IMR-90 (cell line): ENCODE data around the gene ERAS. TPM values are rescaled to one million over a fixed set of nuclear protein-coding genes. Genes with fewer than 3 reads are reported as not detected.

Source experiments
- ATAC-seq: fragments of 200-7000 bp; cut with Tn5 transposase; 2 replicates; pipeline ENCODE4 v1.9.1; 2020; ENCODE audit warnings: low read depth, mild to moderate bottlenecking, moderate library complexity
- BruUV-seq: library from RNA; stranded (reverse); fragments of 400-500 nt; replicated peaks from 2 replicates; lab custom pipeline; 2021; lab: Mats Ljungman, UMichigan
- CTCF ChIA-PET: fragments of 300-600 bp; formaldehyde crosslinking; extraction: SDS; loops from one replicate; lab custom pipeline; 2021; ENCODE audit warnings: antibody characterized with exemption; lab: Yijun Ruan, JAX
- POLR2A ChIA-PET: fragments of 300-600 bp; sonication (Branson Sonifier 250); formaldehyde crosslinking; loops from one replicate; lab custom pipeline; 2022; ENCODE audit warnings: antibody characterized with exemption; ENCODE audit not compliant: unreplicated experiment; lab: Charles Lee
- DNase-seq: peaks from one replicate; pipeline ENCODE4 v3.0.0; 2013
- H2AFZ ChIP-seq: replicated peaks from 2 replicates; pipeline ENCODE3; 2013; ENCODE audit warnings: low read length, mild to moderate bottlenecking; ENCODE audit not compliant: poor library complexity
- H2AK5ac ChIP-seq: 2 replicates; pipeline ENCODE4 v1.6.1; 2013; ENCODE audit warnings: low read depth, low read length, inconsistent platforms
- H2AK9ac ChIP-seq: replicated peaks from 2 replicates; pipeline ENCODE3; 2013; ENCODE audit warnings: mild to moderate bottlenecking, low read depth, low read length, moderate library complexity; ENCODE audit not compliant: poor library complexity
- H2BK120ac ChIP-seq: 2 replicates; pipeline ENCODE4 v1.6.1; 2013; ENCODE audit warnings: low read depth, low read length, inconsistent platforms
- H2BK15ac ChIP-seq: 3 replicates; pipeline ENCODE4 v1.6.1; 2013; ENCODE audit warnings: low read depth, low read length, inconsistent platforms
- H2BK20ac ChIP-seq: 2 replicates; pipeline ENCODE4 v1.6.1; 2013; ENCODE audit warnings: low read depth, mild to moderate bottlenecking, inconsistent platforms, low read length, moderate library complexity
- H2BK5ac ChIP-seq: 2 replicates; pipeline ENCODE4 v1.6.1; 2013; ENCODE audit warnings: mild to moderate bottlenecking, low read depth, low read length, inconsistent platforms; ENCODE audit not compliant: poor library complexity, severe bottlenecking
- H3K14ac ChIP-seq: replicated peaks from 2 replicates; pipeline ENCODE4 v1.6.1; 2013; ENCODE audit warnings: low read depth, low read length, inconsistent platforms
- H3K18ac ChIP-seq: 2 replicates; pipeline ENCODE4 v1.6.1; 2013; ENCODE audit warnings: low read depth, low read length, control low read depth
- H3K23ac ChIP-seq: 2 replicates; pipeline ENCODE4 v1.6.1; 2013; ENCODE audit warnings: low read depth, low read length, inconsistent platforms
- H3K27ac ChIP-seq: 2 replicates; pipeline ENCODE4 v1.5.1; 2013; ENCODE audit warnings: mild to moderate bottlenecking, control low read depth, low read length; ENCODE audit not compliant: insufficient read depth
- H3K27me3 ChIP-seq: 2 replicates; pipeline ENCODE4 v1.6.1; 2013; ENCODE audit warnings: low read length; ENCODE audit not compliant: control insufficient read depth, insufficient read depth
- H3K36me3 ChIP-seq: 2 replicates; pipeline ENCODE4 v1.6.1; 2013; ENCODE audit warnings: low read length, mixed read lengths; ENCODE audit not compliant: control insufficient read depth, insufficient read depth
- H3K4ac ChIP-seq: 2 replicates; pipeline ENCODE4 v1.6.1; 2013; ENCODE audit warnings: low read depth, low read length, inconsistent platforms
- H3K4me1 ChIP-seq: 2 replicates; pipeline ENCODE4 v1.6.1; 2013; ENCODE audit warnings: low read length, mixed read lengths; ENCODE audit not compliant: control insufficient read depth, insufficient read depth
- H3K4me2 ChIP-seq: 2 replicates; pipeline ENCODE4 v1.6.1; 2013; ENCODE audit warnings: low read depth, mild to moderate bottlenecking, control low read depth, low read length, moderate library complexity
- H3K4me3 ChIP-seq: 2 replicates; pipeline ENCODE4 v1.5.1; 2013; ENCODE audit warnings: low read depth, mild to moderate bottlenecking, control low read depth, low read length, moderate library complexity; ENCODE audit not compliant: insufficient read depth
- H3K56ac ChIP-seq: 2 replicates; pipeline ENCODE4 v1.6.1; 2013; ENCODE audit warnings: low read length, inconsistent platforms; ENCODE audit not compliant: insufficient read depth; ENCODE audit errors: extremely low read depth
- H3K79me1 ChIP-seq, 2 experiments: 2 replicates each; pipeline ENCODE4 v1.6.1; 2013; ENCODE audit warnings: low read length in 2 of 2, inconsistent platforms in 1 of 2, low read depth in 1 of 2
- H3K9ac ChIP-seq: 2 replicates; pipeline ENCODE4 v1.6.1; 2013; ENCODE audit warnings: low read depth, low read length, control low read depth
- H3K9me1 ChIP-seq: 2 replicates; pipeline ENCODE4 v1.6.1; 2013; ENCODE audit warnings: low read length, inconsistent platforms; ENCODE audit not compliant: insufficient read depth
- H3K9me3 ChIP-seq: 2 replicates; pipeline ENCODE4 v1.6.1; 2013; ENCODE audit warnings: low read length; ENCODE audit not compliant: control insufficient read depth, insufficient read depth
- H4K20me1 ChIP-seq: 2 replicates; pipeline ENCODE4 v1.6.1; 2013; ENCODE audit warnings: low read length, inconsistent platforms; ENCODE audit not compliant: insufficient read depth
- H4K5ac ChIP-seq: 2 replicates; pipeline ENCODE4 v1.6.1; 2013; ENCODE audit warnings: mild to moderate bottlenecking, low read depth, low read length, control low read depth
- H4K8ac ChIP-seq, 2 experiments: 2 replicates each; pipeline ENCODE4 v1.6.1; 2013; ENCODE audit warnings: low read depth in 2 of 2, low read length in 2 of 2, control low read depth in 1 of 2, inconsistent platforms in 1 of 2
- H4K91ac ChIP-seq: 2 replicates; pipeline ENCODE4 v1.6.1; 2013; ENCODE audit warnings: low read depth, low read length, inconsistent platforms; ENCODE audit not compliant: insufficient read depth
- BHLHE40 ChIP-seq: fragments of 150-350 bp; IDR thresholded peaks from 2 replicates; pipeline ENCODE4 v1.6.1; 2016; ENCODE audit warnings: mild to moderate bottlenecking, low read depth, low read length
- CTCF ChIP-seq: conservative IDR thresholded peaks from 2 replicates; pipeline ENCODE4 v1.5.1; 2012; ENCODE audit warnings: mild to moderate bottlenecking, low read depth, low read length, improper control_type of control experiment
- MXI1 ChIP-seq: IDR thresholded peaks from 2 replicates; pipeline ENCODE4 v1.6.1; 2012; ENCODE audit warnings: low read depth, mild to moderate bottlenecking, low read length, moderate library complexity, borderline replicate concordance
- WGBS, 2 experiments: methylation state at CpG; one replicate each; pipeline versions ENCODE4 v1.1.5 to v1.1.7; 2013; ENCODE audit warnings: missing lambda C conversion rate in 2 of 2; ENCODE audit not compliant: insufficient read length in 1 of 2; ENCODE audit errors: extremely low coverage in 2 of 2; 5-methylcytosine and 5-hydroxymethylcytosine counted together
- dilution Hi-C: fragments of 300-500 bp; cut with HindIII; formaldehyde crosslinking; loops from one replicate; pipeline ENCODE4 v1.14.3; 2018; ENCODE audit warnings: low sequenced_read_pairs; ENCODE audit not compliant: unreplicated experiment
- in situ Hi-C: fragments of 300-500 bp; cut with MboI; formaldehyde crosslinking; loops from 3 replicates; pipeline ENCODE4 v1.14.3; 2019; ENCODE audit warnings: low sequenced_read_pairs, inconsistent platforms, mixed read lengths
- intact Hi-C: fragments of 100-400 bp; cut with micrococcal nuclease; formaldehyde crosslinking; loops from 2 replicates; pipeline ENCODE4 v1.10.0; 2022
- polyA plus RNA-seq, 3 experiments: library from polyadenylated mRNA; depleted of rRNA; stranded (reverse); fragments of >200 nt; gene quantifications; 2 replicates each; pipeline ENCODE4 v1.2.3, GENCODE V29; 2012; ENCODE audit warnings: low replicate concordance in 1 of 3
- total RNA-seq: library from RNA; depleted of rRNA; stranded (reverse); fragments of >200 nt; gene quantifications from 2 replicates; pipeline ENCODE4 v1.2.3, GENCODE V29; 2012

The ERAS gene
- total and polyA plus RNA-seq, 2 of the 4 experiments (the other 2 are of a cell fraction) = not detected

GRCh38 chrX:48794911-48795515, 31.3 kb upstream of the ERAS start:
- H3K23ac ChIP-seq = no peak overlapping the region
- dilution Hi-C loops = no loop called here
- H4K91ac ChIP-seq = peak overlapping the region; percentile 47; the same call in 1 of the 2 replicates
- no TSS peak for BruUV-seq
- DNase-seq = peak; percentile 47
- intact Hi-C loops = no loop called here
- H3K9me1 ChIP-seq = peaks cover 7% of the 10 kb centered on the region; the same call in 1 of the 2 replicates
- TF ChIP-seq MXI1 = peak; percentile 29; the same call in 1 of the 2 replicates
- no peak for TF ChIP-seq BHLHE40
- TF ChIP-seq CTCF = no peak
- 60% methylated on average over 1 of the region's 8 CpGs; no CpG with 5 or more reads in 1 of the 2 experiments for WGBS, 2 experiments
- CTCF ChIA-PET = no interaction called here
- no peaks in the 10 kb centered on the region; the same call in none of the 2 replicates for H3K4me1 ChIP-seq
- no peaks in the 10 kb centered on the region for H3K36me3 ChIP-seq
- H3K27me3 ChIP-seq = peaks cover 3% of the 10 kb centered on the region; the same call in 1 of the 2 replicates
- H2AK9ac ChIP-seq = peak overlapping the region; percentile 71
- H2AK5ac ChIP-seq = no peak overlapping the region; the same call in 1 of the 2 replicates
- ATAC-seq = peak; percentile 74
- no peak overlapping the region for H3K18ac ChIP-seq
- no peaks in the 10 kb centered on the region for H3K9me3 ChIP-seq
- H2BK5ac ChIP-seq = no peak overlapping the region
- H3K9ac ChIP-seq = no peak overlapping the region
- POLR2A ChIA-PET = no interaction called here
- peak overlapping the region; percentile 24 to 88; a peak in 2 of 4 replicates for H4K8ac ChIP-seq
- peak overlapping the region; percentile 80 for H2AFZ ChIP-seq
- no peak overlapping the region for H4K5ac ChIP-seq
- H3K14ac ChIP-seq = no peak overlapping the region
- in situ Hi-C loops = no loop called here
- H4K20me1 ChIP-seq = no peaks in the 10 kb centered on the region
- no peak overlapping the region for H3K27ac ChIP-seq
- H3K79me1 ChIP-seq = no peaks in the 10 kb centered on the region
- H3K56ac ChIP-seq = no peak overlapping the region
- no peak overlapping the region for H3K4me3 ChIP-seq
- H3K4ac ChIP-seq = peak overlapping the region; percentile 36; the same call in 1 of the 2 replicates
- no peak overlapping the region for H2BK120ac ChIP-seq
- H3K4me2 ChIP-seq = no peak overlapping the region
- H2BK15ac ChIP-seq = no peak overlapping the region
- H2BK20ac ChIP-seq = no peak overlapping the region
